A549 treated with AZD9567 at 1 μM for 4 hours (cell line): ENCODE data around the gene GP2. TPM values are rescaled to one million over a fixed set of nuclear protein-coding genes. Genes with fewer than 3 reads are reported as not detected.

Experiments used
- total RNA-seq: library from RNA; stranded (reverse); fragments of 200-300 nt; extraction: Qiagen RNA extraction; gene quantifications from 5 replicates; pipeline ENCODE4 v1.2.3, GENCODE V29; 2022; ENCODE audit not compliant: insufficient read depth

GP2 gene
- not detected in 5 replicates for total RNA-seq

GRCh38 chr16:20327444-20328041 is at the start of gene GP2:
TSS of gene GP2 (minus strand) at chr16:20327513. CDS start at chr16:20326431, 1,082 bp downstream.

DNA sequence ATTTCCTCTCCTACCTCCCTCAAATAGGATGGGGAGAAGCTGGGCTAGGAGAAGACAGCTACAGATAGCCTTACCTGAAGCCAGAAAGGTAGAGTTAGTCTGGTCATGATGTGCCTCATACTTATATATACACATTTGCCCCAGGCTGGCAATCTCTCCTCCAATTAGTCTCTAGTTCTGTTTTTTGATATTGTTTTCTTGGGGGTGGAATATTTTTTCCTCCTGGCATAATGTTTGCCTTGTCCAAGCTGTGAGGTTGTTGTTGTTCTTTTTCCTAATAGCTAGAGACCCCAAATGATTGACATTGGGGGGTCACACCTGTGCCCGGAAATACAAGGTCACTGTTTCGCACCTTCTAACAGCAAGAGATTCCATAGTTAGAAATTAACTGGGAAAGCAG is 25.3 kb upstream of the GP2 start, which contains the start of gene UMOD:
Gene UMOD, minus strand, starts transcription at position 101 of the 400 bp plus-strand sequence. CDS start 1,978 bp downstream, outside the sequence.

Other genes with a start within 250 kb of the GP2 start
- gene UMOD, start 25.2 kb upstream of the GP2 start, total RNA-seq: not detected in 5 replicates
- not detected in 5 replicates for gene PDILT, start 77.2 kb upstream of the GP2 start, total RNA-seq
- not detected in 5 replicates for gene ACSM5, start 82.0 kb upstream of the GP2 start, total RNA-seq
- not detected in 5 replicates for gene ACSM2A, start 124.0 kb upstream of the GP2 start, total RNA-seq
- not detected in 5 replicates for gene ACSM2B, start 248.9 kb upstream of the GP2 start, total RNA-seq